A549 (cell line): ENCODE results near the gene RPP30.

ENCODE experiments used
- BHLHE40 ChIP-seq: IDR thresholded peaks from 2 replicates; pipeline ENCODE4 v1.6.1; 2012; ENCODE audit warnings: low read depth, low read length, inconsistent platforms
- CTCF ChIP-seq: fragments of >200 bp; sonication (Bioruptor Twin); formaldehyde crosslinking; IDR thresholded peaks from 3 replicates; pipeline ENCODE4 v1.5.1; 2016
- ESRRA ChIP-seq: fragments of 150-350 bp; IDR thresholded peaks from 2 replicates; pipeline ENCODE4 v1.6.1; 2014; ENCODE audit warnings: mild to moderate bottlenecking, low read length, borderline replicate concordance
- MAX ChIP-seq: IDR thresholded peaks from 2 replicates; pipeline ENCODE4 v1.6.1; 2012
- MAZ ChIP-seq: fragments of 150-350 bp; IDR thresholded peaks from 2 replicates; pipeline ENCODE4 v1.6.1; 2014; ENCODE audit warnings: antibody characterized with exemption, low read depth, low read length, borderline replicate concordance
- POLR2A ChIP-seq: IDR thresholded peaks from 2 replicates; pipeline ENCODE4 v1.6.1; 2012; ENCODE audit warnings: mild to moderate bottlenecking, low read length
- REST ChIP-seq: fragments of 200-600 bp; sonication (generic); IDR thresholded peaks from 2 replicates; pipeline ENCODE4 v1.6.1; 2016; ENCODE audit warnings: antibody characterized with exemption, mild to moderate bottlenecking, moderate library complexity
- ZFP36 ChIP-seq: fragments of 450-650 bp; IDR thresholded peaks from 2 replicates; pipeline ENCODE4 v1.6.1; 2014; ENCODE audit warnings: borderline replicate concordance; ENCODE audit not compliant: partially characterized antibody

DNA sequence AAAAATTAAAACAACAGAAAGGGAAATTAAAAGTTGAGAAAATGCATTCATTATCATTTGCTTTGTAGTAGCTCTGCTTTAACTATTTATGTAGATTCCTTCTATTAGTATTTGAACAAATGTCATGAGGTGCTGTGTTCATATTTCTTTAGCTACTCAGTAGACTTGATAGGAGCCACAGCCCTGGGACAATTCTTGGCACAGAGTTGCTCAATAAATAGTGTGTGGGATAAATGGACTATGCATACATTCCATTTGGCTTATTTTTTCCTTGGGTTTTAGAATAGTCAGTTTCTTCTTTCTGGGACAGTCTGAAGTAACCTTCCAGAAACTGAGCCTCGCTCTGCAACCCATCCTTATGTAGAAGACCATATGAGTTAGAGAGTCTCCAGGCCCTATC lies 13.4 kb downstream of the RPP30 start:
- TF ChIP-seq MAX, result no peak
- no peak for TF ChIP-seq BHLHE40
- TF ChIP-seq POLR2A, result no peak
- TF ChIP-seq ZFP36, result no peak
- TF ChIP-seq MAZ, result no peak
- TF ChIP-seq CTCF, result no peak
- no peak for TF ChIP-seq ESRRA
- no peak for TF ChIP-seq REST
